Measurements from ENCODE around the gene TOMM5.
A peak's percentile ranks its signal among the peaks of the same experiment; 100 is the strongest.

Gene TOMM5

GRCh38 chr9:37639109-37639762, 46.8 kb upstream of the TOMM5 start:
- H2AK5ac ChIP-seq (ENCODE audit: low read depth, low read length), result no peak overlapping the region
- DNase-seq (ENCODE audit: low spot score), result no peak
- H3K9me3 ChIP-seq (replicated peaks in 1 of 2; ENCODE audit: control insufficient read depth in 2 of 2, insufficient read depth in 1 of 2, low read depth in 1 of 2, low read length in 2 of 2), result no peaks in the 10 kb centered on the region
- H2AFZ ChIP-seq (ENCODE audit: low read length), result no peak overlapping the region
- no peaks in the 10 kb centered on the region for H3K4me1 ChIP-seq (ENCODE audit: control insufficient read depth in 2 of 2, insufficient read depth in 1 of 2, low read depth in 1 of 2, low read length in 2 of 2)
- peaks cover 0 to 37% (median 0%) of the 10 kb centered on the region in 3 experiments for H3K27me3 ChIP-seq (ENCODE audit: control insufficient read depth in 3 of 3, insufficient read depth in 3 of 3, low read depth in 1 of 3, low read length in 3 of 3)
- H2BK12ac ChIP-seq (ENCODE audit: low read length), result no peak overlapping the region
- H3K4ac ChIP-seq (ENCODE audit: low read length), result no peak overlapping the region
- H2BK5ac ChIP-seq (ENCODE audit: low read length), result no peak overlapping the region
- H3K27ac ChIP-seq (replicated peaks; ENCODE audit: low read length), result no peak overlapping the region
- H3K79me1 ChIP-seq (ENCODE audit: low read depth, low read length), result no peaks in the 10 kb centered on the region
- H3K4me2 ChIP-seq (ENCODE audit: insufficient read depth, low read length, poor library complexity, severe bottlenecking), result no peak overlapping the region
- peak overlapping the region in 1 of 2 donors; percentile 53 for H3K4me3 ChIP-seq (ENCODE audit: low read length in 2 of 2)
- H3K36me3 ChIP-seq (replicated peaks in 1 of 2; ENCODE audit: control insufficient read depth in 2 of 2, insufficient read depth in 2 of 2, low read length in 2 of 2), result no peaks in the 10 kb centered on the region
- no peak overlapping the region for H4K8ac ChIP-seq (ENCODE audit: low read depth, low read length)
- H2BK15ac ChIP-seq (ENCODE audit: low read length), result no peak overlapping the region
- no peak overlapping the region for H3K14ac ChIP-seq (ENCODE audit: low read length)
- no peak overlapping the region for H3K9ac ChIP-seq (ENCODE audit: low read depth, low read length, poor library complexity)
- no peak overlapping the region for H4K91ac ChIP-seq (ENCODE audit: low read depth, low read length, poor library complexity)
- H3K23ac ChIP-seq (ENCODE audit: low read depth, low read length, poor library complexity), result no peak overlapping the region
- no peak overlapping the region for H3K18ac ChIP-seq (ENCODE audit: low read length)
- WGBS, 2 donors (ENCODE audit: extremely low coverage in 2 of 2, insufficient read length in 2 of 2, insufficient replicate concordance in 1 of 2), result no CpG with 5 or more reads among the region's 4 CpGs
- no peak overlapping the region for H2BK120ac ChIP-seq (ENCODE audit: low read depth, low read length)

DNA sequence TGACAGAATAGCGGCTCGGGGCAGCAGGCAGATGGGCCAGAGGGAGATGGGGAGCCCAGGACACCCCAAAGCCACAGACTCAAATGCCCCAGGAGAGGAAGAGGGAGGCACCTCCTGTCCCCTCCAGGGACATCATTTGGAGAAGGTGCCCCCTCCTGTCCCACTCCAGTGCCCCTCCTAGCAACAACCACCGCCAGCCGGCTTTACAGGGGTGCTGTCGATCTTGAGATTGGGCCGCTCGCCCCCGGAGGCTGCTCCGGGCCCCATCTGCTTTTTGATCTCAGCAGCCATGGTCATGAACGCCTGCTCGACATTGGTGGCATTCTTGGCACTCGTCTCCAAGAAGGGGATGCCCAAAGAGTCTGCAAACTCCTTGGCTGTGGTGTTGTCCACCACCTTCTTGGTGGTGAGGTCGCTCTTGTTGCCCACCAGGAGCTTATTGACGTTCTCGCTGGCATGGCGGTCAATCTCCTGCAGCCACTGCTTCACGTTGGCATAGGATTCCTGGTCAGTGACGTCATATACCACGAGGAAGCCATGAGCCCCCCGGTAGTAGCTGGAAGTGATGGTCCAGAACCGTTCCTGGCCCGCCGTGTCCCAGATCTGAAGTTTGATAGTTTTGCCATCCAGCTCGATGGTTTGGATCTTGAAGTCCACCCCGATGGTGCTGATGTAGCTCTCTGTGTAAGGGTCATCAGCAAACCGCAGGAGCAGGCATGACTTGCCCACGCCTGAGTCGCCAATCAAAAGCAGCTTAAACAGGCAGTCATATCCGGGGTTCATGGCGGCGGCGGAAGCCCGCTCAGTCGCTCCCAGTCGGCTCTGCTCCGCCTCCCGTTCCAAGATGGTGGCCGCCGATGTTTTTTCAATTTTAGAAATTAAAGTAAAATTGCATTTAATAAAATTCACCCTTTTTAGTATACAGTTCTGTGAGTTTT, 44.4 kb upstream of the TOMM5 start:
- H3K79me1 ChIP-seq (ENCODE audit: low read depth, low read length), result no peaks in the 10 kb centered on the region
- no peak overlapping the region for H2BK5ac ChIP-seq (ENCODE audit: low read length)
- H3K4ac ChIP-seq (ENCODE audit: low read length), result no peak overlapping the region
- no peak overlapping the region for H3K27ac ChIP-seq (replicated peaks; ENCODE audit: low read length)
- H2BK15ac ChIP-seq (ENCODE audit: low read length), result peak overlapping the region; percentile 11
- H2BK12ac ChIP-seq (ENCODE audit: low read length), result no peak overlapping the region
- no peaks in the 10 kb centered on the region for H3K9me3 ChIP-seq (replicated peaks in 1 of 2; ENCODE audit: control insufficient read depth in 2 of 2, insufficient read depth in 1 of 2, low read depth in 1 of 2, low read length in 2 of 2)
- no peak overlapping the region for H4K8ac ChIP-seq (ENCODE audit: low read depth, low read length)
- no peak overlapping the region for H3K18ac ChIP-seq (ENCODE audit: low read length)
- DNase-seq (ENCODE audit: low spot score), result no peak
- H2AFZ ChIP-seq (ENCODE audit: low read length), result no peak overlapping the region
- no peak overlapping the region for H3K23ac ChIP-seq (ENCODE audit: low read depth, low read length, poor library complexity)
- H3K4me2 ChIP-seq (ENCODE audit: insufficient read depth, low read length, poor library complexity, severe bottlenecking), result no peak overlapping the region
- no peaks in the 10 kb centered on the region for H3K4me1 ChIP-seq (ENCODE audit: control insufficient read depth in 2 of 2, insufficient read depth in 1 of 2, low read depth in 1 of 2, low read length in 2 of 2)
- WGBS, 2 donors (ENCODE audit: extremely low coverage in 2 of 2, insufficient read length in 2 of 2, insufficient replicate concordance in 1 of 2), result no CpG with 5 or more reads among the region's 39 CpGs
- peak overlapping the region; percentile 75 for H2AK5ac ChIP-seq (ENCODE audit: low read depth, low read length)
- no peak overlapping the region for H3K14ac ChIP-seq (ENCODE audit: low read length)
- H3K4me3 ChIP-seq (ENCODE audit: low read length in 2 of 2), result no peak overlapping the region
- peaks cover 0 to 15% (median 0%) of the 10 kb centered on the region in 3 experiments for H3K27me3 ChIP-seq (ENCODE audit: control insufficient read depth in 3 of 3, insufficient read depth in 3 of 3, low read depth in 1 of 3, low read length in 3 of 3)
- H2BK120ac ChIP-seq (ENCODE audit: low read depth, low read length), result no peak overlapping the region
- peak overlapping the region; percentile 27 for H3K9ac ChIP-seq (ENCODE audit: low read depth, low read length, poor library complexity)
- no peaks in the 10 kb centered on the region for H3K36me3 ChIP-seq (replicated peaks in 1 of 2; ENCODE audit: control insufficient read depth in 2 of 2, insufficient read depth in 2 of 2, low read length in 2 of 2)
- H4K91ac ChIP-seq (ENCODE audit: low read depth, low read length, poor library complexity), result no peak overlapping the region

- H2BK120ac ChIP-seq (ENCODE audit: low read depth, low read length), result no peak overlapping the region
- WGBS, 2 donors (ENCODE audit: extremely low coverage in 2 of 2, insufficient read length in 2 of 2, insufficient replicate concordance in 1 of 2), result no CpG with 5 or more reads among the region's 16 CpGs
- no peak overlapping the region for H3K4me3 ChIP-seq (ENCODE audit: low read length in 2 of 2)
- H3K18ac ChIP-seq (ENCODE audit: low read length), result peak overlapping the region; percentile 38
- H2BK12ac ChIP-seq (ENCODE audit: low read length), result no peak overlapping the region
- H3K27ac ChIP-seq (replicated peaks; ENCODE audit: low read length), result no peak overlapping the region
- no peak overlapping the region for H3K4ac ChIP-seq (ENCODE audit: low read length)
- H2BK15ac ChIP-seq (ENCODE audit: low read length), result no peak overlapping the region
- peak overlapping the region; percentile 65 for H3K23ac ChIP-seq (ENCODE audit: low read depth, low read length, poor library complexity)
- no peaks in the 10 kb centered on the region for H3K9me3 ChIP-seq (replicated peaks in 1 of 2; ENCODE audit: control insufficient read depth in 2 of 2, insufficient read depth in 1 of 2, low read depth in 1 of 2, low read length in 2 of 2)
- no peak for DNase-seq (ENCODE audit: low spot score)
- no peaks in the 10 kb centered on the region for H3K36me3 ChIP-seq (replicated peaks in 1 of 2; ENCODE audit: control insufficient read depth in 2 of 2, insufficient read depth in 2 of 2, low read length in 2 of 2)
- H3K79me1 ChIP-seq (ENCODE audit: low read depth, low read length), result no peaks in the 10 kb centered on the region
- H2AFZ ChIP-seq (ENCODE audit: low read length), result no peak overlapping the region
- H3K9ac ChIP-seq (ENCODE audit: low read depth, low read length, poor library complexity), result no peak overlapping the region
- peaks cover 0 to 8% (median 0%) of the 10 kb centered on the region in 3 experiments for H3K27me3 ChIP-seq (ENCODE audit: control insufficient read depth in 3 of 3, insufficient read depth in 3 of 3, low read depth in 1 of 3, low read length in 3 of 3)
- H4K91ac ChIP-seq (ENCODE audit: low read depth, low read length, poor library complexity), result no peak overlapping the region
- H2AK5ac ChIP-seq (ENCODE audit: low read depth, low read length), result peak overlapping the region; percentile 75
- H4K8ac ChIP-seq (ENCODE audit: low read depth, low read length), result no peak overlapping the region
- no peaks in the 10 kb centered on the region for H3K4me1 ChIP-seq (ENCODE audit: control insufficient read depth in 2 of 2, insufficient read depth in 1 of 2, low read depth in 1 of 2, low read length in 2 of 2)
- no peak overlapping the region for H3K14ac ChIP-seq (ENCODE audit: low read length)
- peak overlapping the region; percentile 66 for H2BK5ac ChIP-seq (ENCODE audit: low read length)
- H3K4me2 ChIP-seq (ENCODE audit: insufficient read depth, low read length, poor library complexity, severe bottlenecking), result no peak overlapping the region
These were observed 43.4 kb upstream of the TOMM5 start for GRCh38 chr9:37635808-37636207.

DNA sequence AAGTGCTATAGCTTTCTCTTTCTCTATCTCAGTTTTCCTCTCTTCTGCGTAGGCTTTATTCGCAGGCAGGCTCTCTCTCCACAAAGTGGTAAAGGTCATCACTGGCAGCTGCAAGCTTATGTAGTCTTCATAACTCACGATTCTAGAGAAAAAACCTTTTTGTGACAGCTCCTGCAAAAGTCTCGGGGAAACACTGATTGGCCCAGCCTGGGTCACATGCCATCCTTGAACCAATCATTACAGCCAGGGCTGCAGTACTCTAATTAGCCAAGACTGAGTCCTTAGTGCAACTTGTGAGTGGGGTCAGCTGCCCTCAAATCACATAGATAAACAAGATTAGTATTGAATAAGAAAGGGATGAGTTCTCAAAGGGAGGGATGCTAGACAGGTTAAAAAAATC, 40.1 kb upstream of the TOMM5 start:
- peak overlapping the region; percentile 57 for H2AFZ ChIP-seq (ENCODE audit: low read length)
- no peak overlapping the region for H3K23ac ChIP-seq (ENCODE audit: low read depth, low read length, poor library complexity)
- H3K18ac ChIP-seq (ENCODE audit: low read length), result no peak overlapping the region
- H2BK12ac ChIP-seq (ENCODE audit: low read length), result no peak overlapping the region
- no peaks in the 10 kb centered on the region for H3K9me3 ChIP-seq (replicated peaks in 1 of 2; ENCODE audit: control insufficient read depth in 2 of 2, insufficient read depth in 1 of 2, low read depth in 1 of 2, low read length in 2 of 2)
- no peak overlapping the region for H2AK5ac ChIP-seq (ENCODE audit: low read depth, low read length)
- H3K36me3 ChIP-seq (replicated peaks in 1 of 2; ENCODE audit: control insufficient read depth in 2 of 2, insufficient read depth in 2 of 2, low read length in 2 of 2), result no peaks in the 10 kb centered on the region
- no peak overlapping the region for H2BK120ac ChIP-seq (ENCODE audit: low read depth, low read length)
- no peak overlapping the region for H3K9ac ChIP-seq (ENCODE audit: low read depth, low read length, poor library complexity)
- H3K27me3 ChIP-seq (ENCODE audit: control insufficient read depth in 3 of 3, insufficient read depth in 3 of 3, low read depth in 1 of 3, low read length in 3 of 3), result peaks cover 0 to 23% (median 0%) of the 10 kb centered on the region in 3 experiments
- no peak overlapping the region for H2BK15ac ChIP-seq (ENCODE audit: low read length)
- H4K91ac ChIP-seq (ENCODE audit: low read depth, low read length, poor library complexity), result no peak overlapping the region
- no peaks in the 10 kb centered on the region for H3K79me1 ChIP-seq (ENCODE audit: low read depth, low read length)
- H4K8ac ChIP-seq (ENCODE audit: low read depth, low read length), result no peak overlapping the region
- H3K27ac ChIP-seq (replicated peaks; ENCODE audit: low read length), result no peak overlapping the region
- no peak for DNase-seq (ENCODE audit: low spot score)
- H3K4me3 ChIP-seq (ENCODE audit: low read length in 2 of 2), result no peak overlapping the region
- no CpG with 5 or more reads among the region's 4 CpGs for WGBS, 2 donors (ENCODE audit: extremely low coverage in 2 of 2, insufficient read length in 2 of 2, insufficient replicate concordance in 1 of 2)
- H3K4ac ChIP-seq (ENCODE audit: low read length), result no peak overlapping the region
- no peak overlapping the region for H2BK5ac ChIP-seq (ENCODE audit: low read length)
- H3K4me2 ChIP-seq (ENCODE audit: insufficient read depth, low read length, poor library complexity, severe bottlenecking), result no peak overlapping the region
- H3K4me1 ChIP-seq (ENCODE audit: control insufficient read depth in 2 of 2, insufficient read depth in 1 of 2, low read depth in 1 of 2, low read length in 2 of 2), result no peaks in the 10 kb centered on the region
- H3K14ac ChIP-seq (ENCODE audit: low read length), result no peak overlapping the region
